Skin of body (tissue), 2 donors: ENCODE results near the gene MAPK4. TPM values are rescaled to one million over a fixed set of nuclear protein-coding genes. Genes with fewer than 3 reads are reported as not detected.
"Not testable (repeated sequence)": the region's sequence is repeated elsewhere in the genome, so short reads cannot be mapped to it uniquely, and the experiment has no call there.

Source experiments
- DNase-seq: peaks from one replicate; lab custom pipeline; 2025; lab: John Stamatoyannopoulos, UW
- total RNA-seq: library from RNA; depleted of rRNA; stranded (reverse); fragments of >200 nt; gene quantifications from one replicate; pipeline ENCODE4 v1.2.3, GENCODE V29; 2014

MAPK4 gene
- total RNA-seq, 1 donor from 2014 or later, result 1.8 TPM

- no peak for DNase-seq
Measured at GRCh38 chr18:50573679-50574078, 13.8 kb downstream of the MAPK4 start.

GRCh38 chr18:50578030-50578429, 18.1 kb downstream of the MAPK4 start:
- DNase-seq, result no peak

- DNase-seq, result no peak
Measured at GRCh38 chr18:50578651-50579050, 18.8 kb downstream of the MAPK4 start.

GRCh38 chr18:50579061-50579774, 19.3 kb downstream of the MAPK4 start:
- no peak for DNase-seq

- no peak for DNase-seq
Measured at GRCh38 chr18:50581517-50581916, 21.6 kb downstream of the MAPK4 start.

- DNase-seq, result no peak
Measured at GRCh38 chr18:50582500-50582899, 22.6 kb downstream of the MAPK4 start.

- no peak for DNase-seq
Measured at GRCh38 chr18:50586710-50587109, 26.8 kb downstream of the MAPK4 start.

- DNase-seq, result no peak
Measured at GRCh38 chr18:50590593-50590992, 30.7 kb downstream of the MAPK4 start.

GRCh38 chr18:50594012-50594411, 34.1 kb downstream of the MAPK4 start:
- DNase-seq, result no peak

- no peak for DNase-seq
Measured at GRCh38 chr18:50594942-50595341, 35.1 kb downstream of the MAPK4 start.

- no peak for DNase-seq
Measured at GRCh38 chr18:50602466-50602865, 42.6 kb downstream of the MAPK4 start.

GRCh38 chr18:50606609-50607008, 46.7 kb downstream of the MAPK4 start:
- DNase-seq, result no peak

GRCh38 chr18:50607378-50607926, 47.6 kb downstream of the MAPK4 start:
- no peak for DNase-seq

GRCh38 chr18:50609171-50609570, 49.3 kb downstream of the MAPK4 start:
- not testable (repeated sequence) for DNase-seq

- no peak for DNase-seq
Measured at GRCh38 chr18:50610349-50610748, 50.5 kb downstream of the MAPK4 start.

GRCh38 chr18:50611529-50611941, 51.6 kb downstream of the MAPK4 start:
- DNase-seq, result no peak

GRCh38 chr18:50614838-50615237, 55.0 kb downstream of the MAPK4 start:
- no peak for DNase-seq

GRCh38 chr18:50616484-50617048, 56.7 kb downstream of the MAPK4 start:
- no peak for DNase-seq

- DNase-seq, result no peak
Measured at GRCh38 chr18:50619861-50620275, 60.0 kb downstream of the MAPK4 start.

GRCh38 chr18:50620319-50620718, 60.4 kb downstream of the MAPK4 start:
- DNase-seq, result no peak

- no peak for DNase-seq
Measured at GRCh38 chr18:50621366-50621765, 61.5 kb downstream of the MAPK4 start.

- no peak for DNase-seq
Measured at GRCh38 chr18:50622320-50622719, 62.4 kb downstream of the MAPK4 start.

GRCh38 chr18:50622865-50623393, 63.0 kb downstream of the MAPK4 start:
- no peak for DNase-seq
